ENCODE data around the gene CSF2RB. TPM values are rescaled to one million over a fixed set of nuclear protein-coding genes. Genes with fewer than 3 reads are reported as not detected.

Gene CSF2RB
- total and polyA plus RNA-seq, 2 donors (not counting 3 experiments of a cell fraction or from before 2014, with no cell fraction given) = 20.6 to 68.2 TPM

- dilution Hi-C loops (cut with MboI; ENCODE audit: extremely low pct_ligation_motif_present, low sequenced_read_pairs) = no loop called here
- H3K9me3 ChIP-seq (replicated peaks; ENCODE audit: control insufficient read depth, insufficient read depth, low read length) = no peaks in the 10 kb centered on the region
- H3K9ac ChIP-seq (replicated peaks; ENCODE audit: extremely low read depth, insufficient read depth, low read length) = no peak overlapping the region
- CTCF ChIA-PET = interaction anchor here (1.4 to 3.1 kb wide), 2 partner anchors 15 to 107 kb away, joined by 3 to 14 read pairs; no protein-coding TSS in a partner anchor
- no peaks in the 10 kb centered on the region for H3K9me1 ChIP-seq (replicated peaks; ENCODE audit: control insufficient read depth, extremely low read depth, insufficient read depth, low read length)
- no peaks in the 10 kb centered on the region for H3K4me1 ChIP-seq (ENCODE audit: control insufficient read depth, extremely low read depth, insufficient read depth, low read length)
- H3K27me3 ChIP-seq (ENCODE audit: control insufficient read depth in 2 of 2, insufficient read depth in 2 of 2, low read length in 2 of 2) = peaks cover 16% of the 10 kb centered on the region in 2 experiments
- no peak for DNase-seq (ENCODE audit: low read depth, low spot score)
- no peaks in the 10 kb centered on the region for H3K36me3 ChIP-seq (ENCODE audit: control insufficient read depth in 2 of 2, extremely low read depth in 1 of 2, insufficient read depth in 2 of 2, low read length in 2 of 2)
- intact Hi-C loops (cut with micrococcal nuclease) = no loop called here
- H3K4me2 ChIP-seq (ENCODE audit: insufficient read depth, low read length) = no peak overlapping the region
- TF ChIP-seq MAX (IDR thresholded peaks at IDR 0.05; ENCODE audit: insufficient read depth, insufficient read length) (no peak), CTCF (IDR thresholded peaks at IDR 0.05; ENCODE audit: extremely low read depth in 1 of 2, insufficient read depth in 1 of 2, low read depth in 1 of 2, low read length in 2 of 2) (no peak), POLR2A (IDR thresholded peaks at IDR 0.05; ENCODE audit: low read depth, low read length) (no peak), JUN (IDR thresholded peaks at IDR 0.05; ENCODE audit: borderline replicate concordance, insufficient read depth, insufficient read length, low read depth) (no peak), MYC (IDR thresholded peaks at IDR 0.05; ENCODE audit: low read depth, low read length) (no peak), FOS (IDR thresholded peaks at IDR 0.05; ENCODE audit: borderline replicate concordance, insufficient read depth, low read length) (no peak), EZH2 (IDR thresholded peaks at IDR 0.05; ENCODE audit: borderline replicate concordance, low read depth, low read length, severe bottlenecking) (no peak), GATA2 (IDR thresholded peaks at IDR 0.05; ENCODE audit: insufficient read depth, insufficient read length, low read depth, low read length) (no peak), POLR2AphosphoS5 (IDR thresholded peaks at IDR 0.05; ENCODE audit: insufficient read depth, low read depth, low read length) (no peak)
- no peak for FAIRE-seq
- H4K20me1 ChIP-seq (replicated peaks; ENCODE audit: control insufficient read depth, extremely low read depth, insufficient read depth, low read length) = no peaks in the 10 kb centered on the region
- no peak overlapping the region for H3K4me3 ChIP-seq (replicated peaks in 1 of 3; ENCODE audit: insufficient read depth in 1 of 3, low read depth in 1 of 3, low read length in 3 of 3)
- no peaks in the 10 kb centered on the region for H3K79me2 ChIP-seq (ENCODE audit: control insufficient read depth, insufficient read depth, low read length)
- no TSS peak for BruUV-seq (replicated peaks)
- no peak overlapping the region for H2AFZ ChIP-seq (ENCODE audit: low read depth, low read length)
- POLR2A ChIA-PET = no interaction called here
- no peak overlapping the region for H3K27ac ChIP-seq (ENCODE audit: insufficient read depth, low read depth, low read length)
Observed at GRCh38 chr22:36963302-36963701, 49.9 kb downstream of the CSF2RB start.
